IMR-90 (cell line): ENCODE data around the gene CIB1. TPM values are rescaled to one million over a fixed set of nuclear protein-coding genes. Genes with fewer than 3 reads are reported as not detected.
"Not testable (repeated sequence)": the region's sequence is repeated elsewhere in the genome, so short reads cannot be mapped to it uniquely, and the experiment has no call there.

Experiments used
- ATAC-seq: fragments of 200-7000 bp; cut with Tn5 transposase; 2 replicates; pipeline ENCODE4 v1.9.1; 2020; ENCODE audit warnings: low read depth, mild to moderate bottlenecking, moderate library complexity
- BruUV-seq: library from RNA; stranded (reverse); fragments of 400-500 nt; replicated peaks from 2 replicates; lab custom pipeline; 2021; lab: Mats Ljungman, UMichigan
- CTCF ChIA-PET: fragments of 300-600 bp; formaldehyde crosslinking; extraction: SDS; loops from one replicate; lab custom pipeline; 2021; ENCODE audit warnings: antibody characterized with exemption; lab: Yijun Ruan, JAX
- POLR2A ChIA-PET: fragments of 300-600 bp; sonication (Branson Sonifier 250); formaldehyde crosslinking; loops from one replicate; lab custom pipeline; 2022; ENCODE audit warnings: antibody characterized with exemption; ENCODE audit not compliant: unreplicated experiment; lab: Charles Lee
- DNase-seq: peaks from one replicate; pipeline ENCODE4 v3.0.0; 2013
- H2AFZ ChIP-seq: replicated peaks from 2 replicates; pipeline ENCODE3; 2013; ENCODE audit warnings: low read length, mild to moderate bottlenecking; ENCODE audit not compliant: poor library complexity
- H2AK5ac ChIP-seq: 2 replicates; pipeline ENCODE4 v1.6.1; 2013; ENCODE audit warnings: low read depth, low read length, inconsistent platforms
- H2AK9ac ChIP-seq: replicated peaks from 2 replicates; pipeline ENCODE3; 2013; ENCODE audit warnings: mild to moderate bottlenecking, low read depth, low read length, moderate library complexity; ENCODE audit not compliant: poor library complexity
- H2BK120ac ChIP-seq: 2 replicates; pipeline ENCODE4 v1.6.1; 2013; ENCODE audit warnings: low read depth, low read length, inconsistent platforms
- H2BK15ac ChIP-seq: 3 replicates; pipeline ENCODE4 v1.6.1; 2013; ENCODE audit warnings: low read depth, low read length, inconsistent platforms
- H2BK20ac ChIP-seq: 2 replicates; pipeline ENCODE4 v1.6.1; 2013; ENCODE audit warnings: low read depth, mild to moderate bottlenecking, inconsistent platforms, low read length, moderate library complexity
- H2BK5ac ChIP-seq: 2 replicates; pipeline ENCODE4 v1.6.1; 2013; ENCODE audit warnings: mild to moderate bottlenecking, low read depth, low read length, inconsistent platforms; ENCODE audit not compliant: poor library complexity, severe bottlenecking
- H3K14ac ChIP-seq: replicated peaks from 2 replicates; pipeline ENCODE4 v1.6.1; 2013; ENCODE audit warnings: low read depth, low read length, inconsistent platforms
- H3K18ac ChIP-seq: 2 replicates; pipeline ENCODE4 v1.6.1; 2013; ENCODE audit warnings: low read depth, low read length, control low read depth
- H3K23ac ChIP-seq: 2 replicates; pipeline ENCODE4 v1.6.1; 2013; ENCODE audit warnings: low read depth, low read length, inconsistent platforms
- H3K27ac ChIP-seq: 2 replicates; pipeline ENCODE4 v1.5.1; 2013; ENCODE audit warnings: mild to moderate bottlenecking, control low read depth, low read length; ENCODE audit not compliant: insufficient read depth
- H3K27me3 ChIP-seq: 2 replicates; pipeline ENCODE4 v1.6.1; 2013; ENCODE audit warnings: low read length; ENCODE audit not compliant: control insufficient read depth, insufficient read depth
- H3K36me3 ChIP-seq: 2 replicates; pipeline ENCODE4 v1.6.1; 2013; ENCODE audit warnings: low read length, mixed read lengths; ENCODE audit not compliant: control insufficient read depth, insufficient read depth
- H3K4ac ChIP-seq: 2 replicates; pipeline ENCODE4 v1.6.1; 2013; ENCODE audit warnings: low read depth, low read length, inconsistent platforms
- H3K4me1 ChIP-seq: 2 replicates; pipeline ENCODE4 v1.6.1; 2013; ENCODE audit warnings: low read length, mixed read lengths; ENCODE audit not compliant: control insufficient read depth, insufficient read depth
- H3K4me2 ChIP-seq: 2 replicates; pipeline ENCODE4 v1.6.1; 2013; ENCODE audit warnings: low read depth, mild to moderate bottlenecking, control low read depth, low read length, moderate library complexity
- H3K4me3 ChIP-seq: 2 replicates; pipeline ENCODE4 v1.5.1; 2013; ENCODE audit warnings: low read depth, mild to moderate bottlenecking, control low read depth, low read length, moderate library complexity; ENCODE audit not compliant: insufficient read depth
- H3K56ac ChIP-seq: 2 replicates; pipeline ENCODE4 v1.6.1; 2013; ENCODE audit warnings: low read length, inconsistent platforms; ENCODE audit not compliant: insufficient read depth; ENCODE audit errors: extremely low read depth
- H3K79me1 ChIP-seq, 2 experiments: 2 replicates each; pipeline ENCODE4 v1.6.1; 2013; ENCODE audit warnings: low read length in 2 of 2, inconsistent platforms in 1 of 2, low read depth in 1 of 2
- H3K9ac ChIP-seq: 2 replicates; pipeline ENCODE4 v1.6.1; 2013; ENCODE audit warnings: low read depth, low read length, control low read depth
- H3K9me1 ChIP-seq: 2 replicates; pipeline ENCODE4 v1.6.1; 2013; ENCODE audit warnings: low read length, inconsistent platforms; ENCODE audit not compliant: insufficient read depth
- H3K9me3 ChIP-seq: 2 replicates; pipeline ENCODE4 v1.6.1; 2013; ENCODE audit warnings: low read length; ENCODE audit not compliant: control insufficient read depth, insufficient read depth
- H4K20me1 ChIP-seq: 2 replicates; pipeline ENCODE4 v1.6.1; 2013; ENCODE audit warnings: low read length, inconsistent platforms; ENCODE audit not compliant: insufficient read depth
- H4K5ac ChIP-seq: 2 replicates; pipeline ENCODE4 v1.6.1; 2013; ENCODE audit warnings: mild to moderate bottlenecking, low read depth, low read length, control low read depth
- H4K8ac ChIP-seq, 2 experiments: 2 replicates each; pipeline ENCODE4 v1.6.1; 2013; ENCODE audit warnings: low read depth in 2 of 2, low read length in 2 of 2, control low read depth in 1 of 2, inconsistent platforms in 1 of 2
- H4K91ac ChIP-seq: 2 replicates; pipeline ENCODE4 v1.6.1; 2013; ENCODE audit warnings: low read depth, low read length, inconsistent platforms; ENCODE audit not compliant: insufficient read depth
- CEBPB ChIP-seq: IDR thresholded peaks from 2 replicates; pipeline ENCODE4 v1.6.1; 2012; ENCODE audit warnings: low read depth, low read length, improper control_type of control experiment
- CTCF ChIP-seq: conservative IDR thresholded peaks from 2 replicates; pipeline ENCODE4 v1.5.1; 2012; ENCODE audit warnings: mild to moderate bottlenecking, low read depth, low read length, improper control_type of control experiment
- FOS ChIP-seq: fragments of 150-350 bp; IDR thresholded peaks from 2 replicates; pipeline ENCODE4 v1.6.1; 2016; ENCODE audit warnings: low read depth, low read length
- NFE2L2 ChIP-seq: fragments of 150-350 bp; IDR thresholded peaks from 2 replicates; pipeline ENCODE4 v1.6.1; 2016; ENCODE audit warnings: low read depth, mild to moderate bottlenecking, low read length
- WGBS, 2 experiments: methylation state at CpG; one replicate each; pipeline versions ENCODE4 v1.1.5 to v1.1.7; 2013; ENCODE audit warnings: missing lambda C conversion rate in 2 of 2; ENCODE audit not compliant: insufficient read length in 1 of 2; ENCODE audit errors: extremely low coverage in 2 of 2; 5-methylcytosine and 5-hydroxymethylcytosine counted together
- dilution Hi-C: fragments of 300-500 bp; cut with HindIII; formaldehyde crosslinking; loops from one replicate; pipeline ENCODE4 v1.14.3; 2018; ENCODE audit warnings: low sequenced_read_pairs; ENCODE audit not compliant: unreplicated experiment
- in situ Hi-C: fragments of 300-500 bp; cut with MboI; formaldehyde crosslinking; loops from 3 replicates; pipeline ENCODE4 v1.14.3; 2019; ENCODE audit warnings: low sequenced_read_pairs, inconsistent platforms, mixed read lengths
- intact Hi-C: fragments of 100-400 bp; cut with micrococcal nuclease; formaldehyde crosslinking; loops from 2 replicates; pipeline ENCODE4 v1.10.0; 2022
- polyA plus RNA-seq, 3 experiments: library from polyadenylated mRNA; depleted of rRNA; stranded (reverse); fragments of >200 nt; gene quantifications; 2 replicates each; pipeline ENCODE4 v1.2.3, GENCODE V29; 2012; ENCODE audit warnings: low replicate concordance in 1 of 3
- total RNA-seq: library from RNA; depleted of rRNA; stranded (reverse); fragments of >200 nt; gene quantifications from 2 replicates; pipeline ENCODE4 v1.2.3, GENCODE V29; 2012

CIB1 gene
- total and polyA plus RNA-seq, 2 of the 4 experiments (the other 2 are of a cell fraction) = 31.5 to 94.1 TPM

- H3K4me3 ChIP-seq = no peak overlapping the region
- no peak overlapping the region for H2AK5ac ChIP-seq
- no TSS peak for BruUV-seq
- H3K14ac ChIP-seq = no peak overlapping the region
- ChIA-PET POLR2A (no interaction called here), CTCF (no interaction called here)
- H3K9me1 ChIP-seq = peaks cover 8% of the 10 kb centered on the region
- H3K9me3 ChIP-seq = no peaks in the 10 kb centered on the region
- peaks cover 4% of the 10 kb centered on the region for H3K4me1 ChIP-seq
- H2BK15ac ChIP-seq = no peak overlapping the region
- H3K27me3 ChIP-seq = no peaks in the 10 kb centered on the region
- peaks cover under 1% of the 10 kb centered on the region; the same call in 1 of the 2 replicates for H4K20me1 ChIP-seq
- no peak overlapping the region for H4K91ac ChIP-seq
- no peak overlapping the region for H3K27ac ChIP-seq
- in situ Hi-C loops = no loop called here
- no peak overlapping the region for H3K4ac ChIP-seq
- no peak overlapping the region for H3K18ac ChIP-seq
- no peak overlapping the region for H2AK9ac ChIP-seq
- H3K79me1 ChIP-seq = peaks cover 12 to 24% of the 10 kb centered on the region in 2 experiments
- H3K4me2 ChIP-seq = no peak overlapping the region
- ATAC-seq = no peak
- no peak overlapping the region for H2AFZ ChIP-seq
- H2BK5ac ChIP-seq = no peak overlapping the region
- H3K56ac ChIP-seq = no peak overlapping the region
- H3K23ac ChIP-seq = no peak overlapping the region
- H2BK20ac ChIP-seq = no peak overlapping the region
- H3K36me3 ChIP-seq = no peaks in the 10 kb centered on the region
- intact Hi-C loops = no loop called here
- peak; percentile 71 for DNase-seq
- H2BK120ac ChIP-seq = no peak overlapping the region
- no peak overlapping the region for H4K5ac ChIP-seq
- WGBS, 2 experiments = no CpG with 5 or more reads among the region's 5 CpGs
- dilution Hi-C loops = no loop called here
- TF ChIP-seq NFE2L2 (peak; percentile 28; the same call in 1 of the 2 replicates), CTCF (no peak), FOS (0 out of 2 replicates have a peak, but pooled peaks have one; percentile 18), CEBPB (peak; percentile 78)
- no peak overlapping the region for H3K9ac ChIP-seq
- H4K8ac ChIP-seq = no peak overlapping the region
Measured at GRCh38 chr15:90261811-90262210, 28.1 kb upstream of the CIB1 start.

- H3K4me3 ChIP-seq, H2BK120ac ChIP-seq, dilution Hi-C loops, H3K56ac ChIP-seq, POLR2A ChIA-PET, H3K9ac ChIP-seq, H2AK9ac ChIP-seq, H4K91ac ChIP-seq, H4K8ac ChIP-seq, H3K27me3 ChIP-seq, H2BK15ac ChIP-seq, H3K23ac ChIP-seq, H3K4me1 ChIP-seq, H4K20me1 ChIP-seq, H2BK20ac ChIP-seq, BruUV-seq, H3K18ac ChIP-seq, H3K36me3 ChIP-seq, H3K4me2 ChIP-seq, H3K27ac ChIP-seq, H2AK5ac ChIP-seq, H4K5ac ChIP-seq, H3K9me3 ChIP-seq, DNase-seq, intact Hi-C loops, H2AFZ ChIP-seq, H3K9me1 ChIP-seq, H3K14ac ChIP-seq, H3K4ac ChIP-seq, H2BK5ac ChIP-seq, CTCF ChIA-PET, ATAC-seq, in situ Hi-C loops: not testable (repeated sequence)
- peaks cover 6 to 13% of the 10 kb centered on the region in 2 experiments for H3K79me1 ChIP-seq
- WGBS, 2 experiments = no CpG with 5 or more reads among the region's 6 CpGs
Measured at GRCh38 chr15:90260731-90261130, 27.0 kb upstream of the CIB1 start.
